Common myeloid progenitor, CD34-positive (primary cell): ENCODE measurements around the gene SCUBE2.
A peak's percentile ranks its signal among the peaks of the same experiment; 100 is the strongest.

Experiments
- CTCF ChIA-PET: fragments of 350-600 bp; sonication (Branson Sonifier 250); formaldehyde crosslinking; loops from one replicate; lab custom pipeline; 2021; ENCODE audit warnings: antibody characterized with exemption; lab: Charles Lee
- POLR2A ChIA-PET: fragments of 350-600 bp; sonication (Branson Sonifier 250); formaldehyde crosslinking; loops from one replicate; lab custom pipeline; 2021; ENCODE audit warnings: antibody characterized with exemption; lab: Charles Lee
- DNase-seq, 3 donors: peaks; one replicate each; pipeline versions ENCODE4 v3.0.0 to v3.0.0-alpha.2; 2013
- H3K27ac ChIP-seq, 2 experiments: 1 replicate in 1 of 2; 2 replicates in 1 of 2; pipeline ENCODE4 v1.7.0; 2013; ENCODE audit warnings: inconsistent platforms in 2 of 2, low read length in 2 of 2, mild to moderate bottlenecking in 2 of 2, low read depth in 1 of 2, moderate library complexity in 1 of 2; ENCODE audit not compliant: severe bottlenecking in 2 of 2, insufficient read depth in 1 of 2, poor library complexity in 1 of 2
- H3K27me3 ChIP-seq, 5 experiments: replicated peaks in 2 of 5; 1 replicate in 3 of 5; 2 replicates in 2 of 5; pipeline versions ENCODE4 v1.6.1 to v1.7.0; 2013; ENCODE audit warnings: low read length in 4 of 5, mild to moderate bottlenecking in 2 of 5, moderate library complexity in 2 of 5, inconsistent platforms in 1 of 5; ENCODE audit not compliant: insufficient read depth in 5 of 5, control insufficient read depth in 4 of 5
- H3K36me3 ChIP-seq, 4 experiments: 1 replicate in 2 of 4; 2 replicates in 2 of 4; pipeline versions ENCODE4 v1.6.1 to v1.7.0; 2013; ENCODE audit warnings: low read length in 3 of 4, control low read depth in 1 of 4, mild to moderate bottlenecking in 1 of 4; ENCODE audit not compliant: control insufficient read depth in 4 of 4, insufficient read depth in 4 of 4
- H3K4me1 ChIP-seq, 4 experiments: 1 replicate in 3 of 4; 2 replicates in 1 of 4; pipeline versions ENCODE4 v1.6.1 to v1.7.1; 2013; ENCODE audit warnings: low read length in 3 of 4, mild to moderate bottlenecking in 3 of 4, control low read depth in 1 of 4, inconsistent platforms in 1 of 4, moderate library complexity in 1 of 4; ENCODE audit not compliant: control insufficient read depth in 4 of 4, insufficient read depth in 4 of 4; ENCODE audit errors: control extremely low read depth in 1 of 4
- H3K4me3 ChIP-seq, 7 experiments: 1 replicate in 4 of 7; 2 replicates in 3 of 7; pipeline versions ENCODE4 v1.5.1 to v1.7.0; 2013; ENCODE audit warnings: mild to moderate bottlenecking in 7 of 7, low read length in 6 of 7, moderate library complexity in 6 of 7, inconsistent platforms in 2 of 7, low read depth in 2 of 7, control low read depth in 1 of 7; ENCODE audit not compliant: insufficient read depth in 4 of 7, control insufficient read depth in 1 of 7; ENCODE audit errors: extremely low read depth in 1 of 7
- H3K9me3 ChIP-seq, 5 experiments: 1 replicate in 4 of 5; 2 replicates in 1 of 5; pipeline versions ENCODE4 v1.6.1 to v1.7.1; 2013; ENCODE audit warnings: low read length in 4 of 5, mild to moderate bottlenecking in 2 of 5, inconsistent platforms in 1 of 5, low read depth in 1 of 5, moderate library complexity in 1 of 5; ENCODE audit not compliant: control insufficient read depth in 4 of 5, insufficient read depth in 2 of 5; ENCODE audit errors: control extremely low read depth in 1 of 5
- WGBS: methylation state at CpG from one replicate; pipeline ENCODE4 v1.1.5; 2013; ENCODE audit not compliant: insufficient coverage; 5-methylcytosine and 5-hydroxymethylcytosine counted together

SCUBE2 gene

DNA sequence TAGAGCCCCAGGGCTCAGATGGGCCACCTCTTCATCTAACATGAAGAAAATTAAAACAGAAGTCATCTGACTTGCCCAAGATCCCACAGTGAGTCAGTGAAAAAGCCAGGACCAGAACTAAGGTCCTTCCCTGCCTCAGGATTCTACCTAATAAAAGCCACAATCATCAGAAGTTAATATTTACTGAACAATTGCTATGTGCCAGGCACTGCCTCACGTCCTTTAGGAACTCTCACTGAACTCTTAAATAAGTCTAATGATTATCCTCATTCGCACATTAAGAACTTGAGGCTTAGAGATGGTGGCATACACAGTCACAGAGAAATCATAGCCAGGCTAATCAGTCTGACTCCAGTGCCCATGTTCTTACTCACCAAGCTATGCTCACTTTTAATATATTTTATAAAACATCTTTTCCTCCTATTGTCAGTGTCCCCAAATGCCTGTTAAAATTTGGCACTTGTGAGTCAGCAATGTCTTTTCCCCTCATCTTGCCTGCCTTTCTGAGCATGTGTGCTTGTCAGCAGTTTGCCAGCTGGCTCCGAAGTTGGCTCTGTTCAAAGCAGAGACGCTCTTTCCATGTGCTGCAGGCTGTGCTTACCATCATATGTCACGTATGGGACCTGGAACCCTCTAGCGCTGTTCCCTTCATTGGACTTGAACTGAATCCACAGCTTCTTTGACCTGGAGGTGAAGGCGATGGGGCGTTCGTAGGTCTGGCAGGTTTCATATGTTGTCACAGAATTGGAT lies 66.1 kb downstream of the SCUBE2 start:
- H3K27me3 ChIP-seq: no peaks in the 10 kb centered on the region
- POLR2A ChIA-PET: no interaction called here
- no peak overlapping the region for H3K27ac ChIP-seq
- DNase-seq: no peak
- H3K4me3 ChIP-seq: no peak overlapping the region
- 98% methylated on average over 8 of the region's 9 CpGs for WGBS
- no peaks in the 10 kb centered on the region for H3K36me3 ChIP-seq
- peaks cover 0 to 5% (median 0%) of the 10 kb centered on the region in 4 experiments for H3K4me1 ChIP-seq
- CTCF ChIA-PET: interaction anchor here (0.7 to 1.7 kb wide), 3 partner anchors 10 to 113 kb away, joined by 3 to 11 read pairs (median 3); no protein-coding TSS in a partner anchor
- no peaks in the 10 kb centered on the region for H3K9me3 ChIP-seq

DNA sequence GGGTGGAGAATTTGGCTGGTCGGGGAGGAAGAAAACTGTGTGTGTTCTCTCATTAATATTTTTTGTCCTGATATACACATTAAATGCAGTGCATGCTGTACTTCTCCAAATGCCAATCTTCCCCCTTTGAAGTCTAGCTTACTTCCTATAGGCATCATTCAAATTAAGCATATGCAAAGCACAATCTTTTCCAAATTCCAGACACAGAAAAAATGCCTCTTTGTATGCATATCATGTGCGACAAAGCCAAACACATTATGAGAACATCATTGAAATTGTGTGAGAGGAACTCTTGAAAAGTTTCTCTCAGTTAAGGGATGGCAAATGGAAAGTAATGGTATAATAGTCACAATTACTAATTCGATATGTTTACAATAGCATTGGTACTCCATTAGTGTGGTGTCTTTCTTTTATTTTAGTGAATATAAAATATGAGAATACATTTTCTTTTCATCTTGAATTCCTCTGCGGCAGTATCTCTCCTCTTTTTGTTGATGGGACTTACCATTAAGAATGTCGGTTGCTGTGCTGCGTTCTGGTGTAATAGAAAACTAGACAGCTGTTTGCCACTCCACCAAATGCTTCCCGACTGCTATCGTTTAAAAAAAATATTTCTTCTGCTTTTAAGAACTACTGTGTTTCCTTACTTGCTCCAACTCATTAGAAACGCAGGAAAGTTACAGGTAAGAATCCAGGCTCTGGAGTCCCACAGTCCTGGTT lies 68.3 kb downstream of the SCUBE2 start:
- Histone ChIP-seq H3K9me3 (no peaks in the 10 kb centered on the region), H3K27me3 (no peaks in the 10 kb centered on the region), H3K4me1 (peaks cover 0 to 5% (median 0%) of the 10 kb centered on the region in 4 experiments), H3K36me3 (no peaks in the 10 kb centered on the region), H3K4me3 (no peak overlapping the region), H3K27ac (no peak overlapping the region)
- WGBS: 93% methylated on average over 6 of the region's 9 CpGs
- no peak for DNase-seq
- POLR2A ChIA-PET: no interaction called here
- CTCF ChIA-PET: interaction anchor here (1.1 to 2.2 kb wide), 2 partner anchors 8 to 115 kb away, joined by 7 read pairs; no protein-coding TSS in a partner anchor

DNA sequence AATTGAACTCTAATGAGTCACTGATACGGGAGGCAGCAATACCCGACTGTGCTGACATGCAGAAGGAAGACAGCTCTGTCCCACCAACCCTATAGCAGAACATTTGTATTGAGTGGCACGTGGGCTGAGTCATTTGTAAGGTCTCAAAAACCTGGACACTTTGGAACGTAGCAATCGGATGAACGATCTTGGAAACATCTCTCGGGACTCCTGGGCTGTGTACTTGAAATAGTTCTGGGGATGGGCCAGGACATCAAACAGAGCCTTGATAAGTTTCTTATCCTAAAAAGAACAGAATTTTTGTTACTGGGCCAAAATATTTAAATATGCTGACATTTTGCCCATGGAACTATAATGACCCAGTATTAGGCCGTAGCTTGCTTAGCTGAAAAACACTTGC lies 70.5 kb downstream of the SCUBE2 start:
- no peak overlapping the region for H3K4me3 ChIP-seq
- H3K27ac ChIP-seq: no peak overlapping the region
- H3K9me3 ChIP-seq: no peaks in the 10 kb centered on the region
- DNase-seq: no peak
- H3K27me3 ChIP-seq: no peaks in the 10 kb centered on the region
- H3K4me1 ChIP-seq: peaks cover 0 to 23% (median 13%) of the 10 kb centered on the region in 4 experiments
- WGBS: 97% methylated on average over 6 of the region's 8 CpGs
- ChIA-PET CTCF (interaction anchor here (0.7 to 1.2 kb wide), 3 partner anchors 9 to 117 kb away, joined by 3 to 6 read pairs (median 4); no protein-coding TSS in a partner anchor), POLR2A (no interaction called here)
- H3K36me3 ChIP-seq: no peaks in the 10 kb centered on the region

DNA sequence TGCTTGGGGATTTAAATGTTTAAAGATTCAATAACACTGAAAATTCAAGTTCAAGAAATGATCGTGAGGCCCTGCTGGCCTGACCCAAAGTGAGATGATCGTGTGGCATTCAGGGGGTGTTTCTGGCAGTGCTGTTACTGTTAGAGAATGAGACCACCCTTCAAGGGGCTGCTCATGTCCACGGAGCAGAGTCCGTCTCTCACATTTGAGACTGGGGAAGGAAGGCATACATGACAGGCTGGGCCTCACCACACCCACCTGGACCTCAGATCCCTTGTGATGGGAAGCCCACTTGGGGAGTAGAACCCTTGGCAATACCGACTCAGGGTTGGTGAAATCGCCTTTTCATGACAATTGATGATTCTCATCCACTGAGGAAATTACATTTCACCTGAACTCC lies 71.5 kb downstream of the SCUBE2 start:
- ChIA-PET CTCF (interaction anchor here (1.1 to 10.8 kb wide), 2 partner anchors 10 to 120 kb away, joined by 4 to 131 read pairs; no protein-coding TSS in a partner anchor), POLR2A (interaction anchor here (0.6 kb wide), 1 partner anchor 26 kb away, joined by 3 read pairs; no protein-coding TSS in a partner anchor)
- Histone ChIP-seq H3K27ac (no peak overlapping the region), H3K36me3 (no peaks in the 10 kb centered on the region), H3K4me1 (peaks cover 0 to 23% (median 13%) of the 10 kb centered on the region in 4 experiments), H3K9me3 (no peaks in the 10 kb centered on the region), H3K27me3 (no peaks in the 10 kb centered on the region), H3K4me3 (no peak overlapping the region)
- no peak for DNase-seq
- WGBS: 90% methylated on average over 2 of the region's 6 CpGs

DNA sequence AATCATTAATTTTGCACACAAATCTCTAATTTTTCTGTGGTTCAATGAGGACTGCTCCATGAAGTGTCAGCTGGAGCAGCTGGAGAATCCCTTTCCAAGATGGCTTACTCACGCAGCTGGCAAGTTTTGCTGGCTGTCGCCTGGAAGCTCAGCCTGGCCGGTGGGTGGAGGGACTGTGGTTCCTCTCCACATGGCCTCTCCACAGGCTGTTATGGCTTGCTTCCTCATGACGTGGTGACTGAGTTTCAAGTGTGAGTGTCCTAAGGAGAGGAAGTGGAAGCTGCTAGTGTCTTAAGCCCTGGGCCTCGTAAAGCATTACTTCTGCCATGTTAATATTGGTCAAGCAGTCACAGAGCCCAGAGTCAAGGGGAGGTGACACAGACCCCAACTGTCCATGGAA lies 73.6 kb downstream of the SCUBE2 start:
- WGBS: 75% methylated on average over 3 of the region's 5 CpGs
- Histone ChIP-seq H3K36me3 (no peaks in the 10 kb centered on the region), H3K9me3 (no peaks in the 10 kb centered on the region), H3K4me1 (peaks cover 0 to 22% (median 13%) of the 10 kb centered on the region in 4 experiments), H3K27ac (no peak overlapping the region), H3K4me3 (no peak overlapping the region), H3K27me3 (no peaks in the 10 kb centered on the region)
- DNase-seq: peak; percentile 15 to 61 (median 49)
- ChIA-PET POLR2A (no interaction called here), CTCF (interaction anchor here (0.6 to 10.8 kb wide), 13 partner anchors 10 to 332 kb away, joined by 3 to 131 read pairs (median 4); partner anchors contain the start of gene NRIP3)

DNA sequence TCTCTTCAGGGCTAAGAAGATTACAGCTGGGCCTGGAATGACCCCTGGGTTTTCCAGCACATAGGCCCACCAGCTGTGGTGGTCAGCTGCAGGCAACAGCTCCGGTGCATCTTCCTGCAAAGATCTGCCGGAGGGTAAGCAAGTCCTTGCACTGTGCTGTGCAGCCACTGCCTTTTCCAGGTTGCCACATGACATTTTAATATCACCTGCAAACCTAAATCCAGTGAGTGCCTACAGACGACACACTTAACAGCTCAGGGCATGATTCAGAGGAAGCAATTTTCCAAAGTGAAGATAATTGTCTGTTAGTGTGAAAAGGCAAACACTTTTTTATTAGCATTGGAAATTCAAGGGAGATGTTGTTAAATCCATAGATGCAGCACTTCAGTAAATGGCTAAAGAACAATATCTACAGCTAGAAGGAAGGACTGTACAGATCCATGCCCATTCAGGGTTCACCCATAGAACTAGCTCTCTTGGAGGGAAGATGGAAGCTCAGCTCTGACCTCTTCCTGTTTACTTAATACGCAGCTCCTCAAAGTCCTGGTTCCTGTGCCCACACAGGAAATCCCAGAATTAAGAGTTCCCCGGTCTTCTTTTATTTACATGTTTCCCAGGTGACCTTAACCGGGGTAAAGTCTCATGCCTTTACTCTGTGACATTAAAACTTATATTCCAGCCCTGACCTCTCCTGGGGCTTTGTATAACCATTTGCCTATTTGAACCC lies 74.3 kb downstream of the SCUBE2 start:
- H3K9me3 ChIP-seq: no peaks in the 10 kb centered on the region
- no peak for DNase-seq
- H3K4me1 ChIP-seq: peaks cover 0 to 18% (median 13%) of the 10 kb centered on the region in 4 experiments
- POLR2A ChIA-PET: no interaction called here
- no peaks in the 10 kb centered on the region for H3K27me3 ChIP-seq
- no peak overlapping the region for H3K27ac ChIP-seq
- CTCF ChIA-PET: interaction anchor here (0.9 to 10.8 kb wide), 19 partner anchors 8 to 490 kb away, joined by 3 to 131 read pairs (median 5); partner anchors contain the start of gene NRIP3
- 48% methylated on average over 6 of the region's 6 CpGs for WGBS
- H3K36me3 ChIP-seq: no peaks in the 10 kb centered on the region
- H3K4me3 ChIP-seq: no peak overlapping the region
